GM15510 (cell line): ENCODE results near the gene DOC2B.

ENCODE experiments used
- POLR2A ChIP-seq: IDR thresholded peaks from 3 replicates; pipeline ENCODE4 v1.6.1; 2011; ENCODE audit warnings: borderline replicate concordance; ENCODE audit not compliant: insufficient read length; ENCODE audit errors: extremely low read depth

DOC2B gene

DNA sequence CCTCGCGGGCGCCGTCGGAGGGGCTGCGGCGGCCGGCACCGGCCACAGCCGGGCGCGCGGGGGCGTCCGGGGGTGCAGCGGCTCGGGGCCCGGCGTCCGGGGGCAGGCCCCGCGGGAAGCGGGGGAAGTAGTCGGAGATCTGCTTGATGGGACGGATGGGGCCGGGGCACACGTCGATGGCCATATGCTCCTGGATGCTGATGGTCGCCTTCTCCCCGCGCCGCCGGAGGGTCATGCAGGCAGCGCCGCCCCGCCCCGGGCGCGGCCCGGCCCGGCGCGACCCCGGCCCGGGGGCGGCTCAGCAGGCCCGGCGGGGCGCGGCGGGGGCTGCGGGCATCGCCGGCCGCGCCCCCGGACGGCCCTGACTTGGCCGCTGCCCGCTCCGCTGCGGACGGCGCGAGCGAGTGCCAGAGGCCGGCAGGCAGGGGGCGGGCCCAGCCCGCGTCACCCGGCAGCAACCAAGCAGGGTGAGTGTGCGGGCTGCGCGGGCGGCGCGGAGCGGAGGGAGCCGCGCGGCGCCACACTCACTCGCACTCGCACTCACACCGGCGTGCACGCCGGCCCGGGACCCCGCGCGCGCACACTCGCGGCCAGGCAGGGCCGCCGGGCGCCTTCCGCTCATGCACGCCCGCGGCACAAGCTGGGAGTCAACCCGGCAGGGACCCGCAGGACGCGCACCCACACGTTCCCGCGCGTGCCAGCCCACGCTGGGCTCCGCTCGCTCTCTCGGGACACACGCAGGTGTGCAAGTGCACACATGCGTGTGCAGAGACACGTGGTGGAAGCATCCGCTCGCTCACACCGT lies at the start of gene DOC2B:
Gene DOC2B (minus strand): TSS at position 406 of the 805 bp plus-strand sequence. CDS start 171 bp downstream, at position 235.
- TF ChIP-seq POLR2A, result no peak

DNA sequence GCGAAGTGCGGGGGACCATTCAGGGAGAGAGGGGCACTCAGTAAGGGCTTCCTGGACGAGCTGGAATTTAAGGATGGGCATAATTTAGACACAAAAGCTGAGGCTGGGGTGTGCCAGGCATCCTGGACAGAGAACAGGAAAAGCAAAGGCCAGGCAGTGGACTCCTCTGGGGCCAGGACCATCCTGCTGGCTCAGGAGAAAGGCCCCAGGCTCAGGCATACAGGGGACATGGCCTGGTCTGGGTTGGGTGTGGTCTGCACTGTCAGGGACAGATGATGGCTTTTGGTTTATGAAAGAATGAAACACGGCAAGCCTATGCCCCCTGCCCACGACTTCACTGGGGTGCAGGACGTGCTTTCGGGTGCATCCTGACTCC lies 48.9 kb upstream of the DOC2B start:
- no peak for TF ChIP-seq POLR2A

DNA sequence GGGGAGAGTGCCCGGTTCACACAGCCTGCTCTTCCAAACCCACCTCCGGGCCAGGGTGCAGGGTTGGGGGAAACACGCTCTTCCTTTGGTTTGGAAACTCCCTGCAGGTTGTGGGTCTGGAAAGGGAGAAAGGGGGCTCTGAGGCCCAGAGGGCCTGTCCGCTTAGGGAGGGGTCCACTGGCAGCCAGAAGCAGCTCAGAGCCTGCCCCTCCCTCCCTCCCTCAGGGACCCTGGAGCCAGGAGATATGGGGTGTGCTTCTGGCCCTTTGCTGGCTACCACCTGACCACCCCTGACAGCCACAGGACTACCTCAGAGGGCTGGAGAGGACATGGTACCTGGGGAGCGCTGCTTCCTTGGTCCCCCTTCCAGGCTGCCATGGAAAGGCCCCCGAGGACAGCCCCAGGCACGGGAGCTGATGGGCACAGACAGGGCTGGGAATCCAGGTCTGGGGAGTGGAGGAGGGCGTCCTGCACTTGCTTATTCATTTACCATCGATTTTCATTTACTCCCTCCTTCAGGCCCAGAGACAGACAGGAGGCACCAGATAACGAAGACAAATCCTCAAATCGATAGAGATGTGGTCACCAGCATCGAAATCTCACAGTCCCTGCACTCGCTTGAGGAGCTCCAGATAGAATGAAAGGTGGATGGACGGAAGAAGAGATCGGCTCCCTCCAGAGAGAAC lies 48.4 kb upstream of the DOC2B start:
- no peak for TF ChIP-seq POLR2A

DNA sequence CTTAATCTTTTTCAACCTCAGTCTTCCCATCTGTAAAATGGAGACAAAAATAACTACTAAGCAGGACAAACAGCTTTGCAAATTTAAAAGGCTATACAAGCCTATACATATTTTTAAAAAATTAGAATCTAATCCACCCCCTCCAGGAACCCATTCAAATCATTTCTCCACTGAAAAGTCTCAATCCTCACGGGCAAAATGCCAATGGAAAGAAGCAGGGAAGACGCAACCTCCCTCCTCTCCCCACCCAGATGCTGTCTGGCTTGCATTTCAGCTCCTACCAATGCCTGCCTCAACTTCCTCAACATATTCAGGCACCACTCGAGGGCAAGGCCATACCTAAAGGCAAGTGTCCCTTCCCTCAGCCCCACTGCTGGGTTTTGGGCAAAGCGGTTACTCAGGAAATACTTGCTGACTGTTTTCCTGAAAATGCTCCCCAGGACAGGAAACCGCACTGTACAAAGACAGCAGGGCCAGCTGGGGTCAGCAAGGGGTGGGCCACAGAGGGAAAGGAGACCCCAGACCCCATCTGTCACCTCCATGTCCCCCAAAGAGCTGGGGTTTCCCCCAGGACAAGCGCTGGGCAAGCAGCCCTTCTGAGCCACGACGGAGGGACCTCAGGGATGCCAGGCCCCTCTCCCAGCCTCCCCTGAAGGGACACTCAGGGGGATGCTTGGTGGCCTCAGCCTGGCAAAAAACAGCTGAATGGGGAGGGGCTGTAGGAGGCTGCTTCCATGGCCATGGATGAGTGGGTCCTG lies 47.7 kb upstream of the DOC2B start:
- no peak for TF ChIP-seq POLR2A

DNA sequence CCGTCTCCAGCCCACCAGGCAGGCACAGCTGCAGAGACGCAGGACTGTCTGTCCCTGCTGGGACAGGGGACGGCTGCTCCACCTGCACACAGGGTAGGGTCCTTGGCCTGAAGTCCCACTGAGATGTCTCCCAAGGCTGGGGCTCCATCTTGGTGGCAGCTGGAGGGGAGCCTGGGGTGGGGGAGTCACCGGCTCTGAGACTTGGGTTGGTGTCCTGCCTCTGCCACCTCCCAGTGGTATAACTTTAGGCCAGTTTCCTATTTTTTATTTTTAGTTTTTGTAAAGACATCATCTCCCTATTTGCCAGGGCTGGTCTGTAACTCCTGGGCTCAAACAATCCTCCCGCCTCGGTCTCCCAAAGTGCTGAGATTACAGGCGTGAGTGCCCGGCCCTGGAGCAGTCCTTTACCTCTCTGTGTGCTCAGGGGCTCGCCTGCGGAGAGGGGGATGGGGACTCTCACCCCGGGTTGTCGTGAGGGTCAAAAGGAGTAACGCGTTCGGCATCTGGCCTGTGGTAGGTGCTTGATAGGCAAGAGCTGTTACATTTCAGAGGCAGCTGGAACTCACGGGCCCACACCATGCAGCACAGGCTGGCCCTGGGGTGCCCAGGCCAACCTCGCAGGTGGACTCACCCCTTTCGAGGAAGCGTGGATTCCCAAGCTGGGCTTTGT lies 46.6 kb upstream of the DOC2B start:
- no peak for TF ChIP-seq POLR2A

DNA sequence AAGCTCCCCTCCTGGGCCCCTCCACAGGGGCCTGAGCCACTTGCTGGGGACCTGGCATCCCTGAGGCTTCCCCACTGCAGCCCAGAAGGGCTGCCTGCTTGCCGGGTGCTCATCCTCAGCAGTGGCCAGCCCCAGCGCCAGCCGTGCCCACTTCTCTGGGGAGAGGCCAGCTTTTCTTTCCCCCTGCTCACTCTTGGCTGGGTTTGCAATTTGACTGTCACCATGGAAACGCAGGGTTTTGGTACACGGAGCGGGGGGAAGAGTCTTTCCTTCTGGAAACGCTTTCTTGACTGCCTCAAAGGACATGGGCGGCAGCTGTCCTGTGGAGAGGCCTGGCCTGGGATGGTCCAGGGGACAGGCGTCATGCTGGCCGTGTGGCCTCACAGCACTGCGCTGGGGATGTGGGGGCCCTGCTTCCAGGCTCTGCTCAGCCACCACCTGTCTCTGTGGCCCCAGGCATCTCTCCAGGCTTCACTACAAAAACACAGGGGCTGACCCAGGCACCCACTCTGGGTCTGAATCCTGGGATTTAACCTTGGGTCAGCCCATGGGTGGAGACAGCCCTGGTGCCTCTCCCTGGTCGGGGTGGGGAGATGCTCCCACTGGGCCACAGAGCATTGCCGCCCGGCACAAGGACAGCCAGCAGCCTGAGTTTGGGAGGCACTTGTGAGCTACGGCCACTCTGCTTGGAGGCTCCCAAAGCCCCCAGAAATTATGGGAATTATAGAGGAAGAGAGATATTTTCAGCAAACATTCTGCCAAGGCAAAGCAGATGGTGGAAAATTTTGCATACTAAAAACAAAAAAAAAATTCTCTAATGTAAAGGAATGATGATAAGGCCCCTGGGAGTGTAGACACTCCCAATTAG lies 45.9 kb upstream of the DOC2B start:
- no peak for TF ChIP-seq POLR2A

DNA sequence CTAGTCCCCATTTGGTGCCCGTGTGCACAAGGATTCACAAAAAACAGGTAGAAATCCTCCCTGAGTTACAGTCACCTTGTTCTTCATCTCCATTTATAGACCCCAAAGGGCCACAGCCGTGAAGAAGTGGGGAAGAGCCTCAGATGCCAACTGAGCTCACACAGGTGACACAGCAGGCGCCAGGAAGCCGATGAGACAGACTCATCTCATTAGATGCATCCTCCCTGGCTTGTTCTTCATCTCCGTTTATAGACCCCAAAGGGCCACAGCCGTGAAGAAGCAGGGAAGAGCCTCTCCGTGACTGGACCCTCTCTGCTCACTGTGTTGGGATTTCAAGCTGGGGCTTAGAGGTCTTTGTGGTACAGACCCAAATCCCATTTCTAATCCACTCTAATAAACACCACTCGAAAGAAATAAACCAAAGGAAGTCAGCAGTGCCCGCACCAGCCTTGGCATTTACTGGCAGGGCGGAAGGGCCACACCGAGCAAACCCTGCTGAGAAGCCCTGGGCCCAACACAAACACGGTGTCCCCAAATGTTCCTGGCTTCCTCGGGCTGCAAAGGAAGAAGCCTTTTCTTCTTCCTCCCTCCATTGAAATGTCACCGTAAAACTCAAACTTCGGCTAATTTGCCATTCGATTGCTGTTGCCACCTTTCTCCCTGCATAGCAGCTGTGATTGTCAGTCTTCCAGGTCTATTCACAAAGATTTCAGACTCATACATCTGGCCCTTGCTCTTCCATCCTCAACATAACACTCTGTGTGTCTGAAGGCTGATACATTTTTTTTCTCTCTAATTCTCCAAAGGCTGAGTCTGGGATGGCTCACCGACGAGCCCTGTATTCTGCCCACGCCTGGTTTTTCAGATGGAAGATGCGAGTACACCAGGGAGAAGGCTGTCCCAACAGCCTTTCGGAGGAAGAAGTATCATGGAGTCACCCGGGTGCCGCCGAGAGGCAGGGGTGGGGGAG lies 44.9 kb upstream of the DOC2B start:
- TF ChIP-seq POLR2A, result no peak

DNA sequence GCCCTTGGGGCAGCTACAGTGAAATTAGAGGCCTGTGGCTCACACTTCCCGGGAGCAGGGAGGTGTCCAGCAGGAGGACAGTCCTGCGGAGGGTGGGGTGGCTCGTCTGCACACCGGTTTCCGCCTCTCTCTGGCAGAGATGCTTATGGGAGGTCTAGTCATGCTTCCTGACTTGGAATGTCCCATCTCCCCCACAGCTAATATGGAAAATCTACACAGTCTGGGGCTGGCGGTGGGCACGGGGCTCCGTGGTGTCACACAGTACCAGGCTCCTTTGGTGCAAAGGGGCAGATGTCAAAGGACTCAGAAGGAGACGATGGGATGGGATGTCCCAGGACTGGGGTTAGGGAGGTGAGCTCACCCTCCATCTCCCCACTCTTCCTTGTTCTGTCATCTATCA lies 44.1 kb upstream of the DOC2B start:
- TF ChIP-seq POLR2A, result no peak

DNA sequence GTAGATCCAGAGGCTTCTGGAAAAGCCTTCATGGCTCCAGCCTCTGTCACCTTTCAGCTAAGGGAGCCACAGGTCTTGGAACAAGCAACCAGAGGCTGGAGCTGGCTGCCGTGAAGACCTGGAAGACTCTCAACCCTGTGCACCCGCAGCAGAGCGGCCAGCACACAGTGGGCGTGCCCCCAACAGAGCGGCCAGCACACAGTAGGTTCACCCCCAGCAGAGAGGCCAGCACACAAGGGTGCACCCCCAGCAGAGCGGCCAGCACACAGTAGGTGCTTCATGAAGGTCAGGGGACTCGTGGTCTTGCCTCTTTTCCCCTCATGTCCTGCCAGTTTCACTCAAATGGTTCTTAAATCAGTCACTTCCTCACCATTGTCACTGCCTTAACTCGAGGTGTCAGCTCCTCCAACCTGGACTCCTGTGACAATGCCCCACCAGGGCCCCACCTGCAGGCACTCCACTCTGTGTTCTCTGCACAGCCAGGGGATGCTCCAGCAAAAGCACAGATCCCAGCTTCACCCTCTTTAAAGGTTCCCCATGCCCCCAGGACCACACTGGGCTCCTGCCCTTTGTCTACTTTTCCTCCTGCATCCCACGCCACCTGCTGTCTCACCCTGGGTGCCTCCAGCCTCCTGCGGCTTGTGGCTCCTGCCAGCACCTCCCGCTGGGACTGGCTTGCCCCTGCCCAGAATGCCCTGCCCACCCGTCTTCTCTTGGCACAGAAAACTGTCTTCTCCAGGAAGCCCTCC lies 42.4 kb upstream of the DOC2B start:
- TF ChIP-seq POLR2A, result no peak

DNA sequence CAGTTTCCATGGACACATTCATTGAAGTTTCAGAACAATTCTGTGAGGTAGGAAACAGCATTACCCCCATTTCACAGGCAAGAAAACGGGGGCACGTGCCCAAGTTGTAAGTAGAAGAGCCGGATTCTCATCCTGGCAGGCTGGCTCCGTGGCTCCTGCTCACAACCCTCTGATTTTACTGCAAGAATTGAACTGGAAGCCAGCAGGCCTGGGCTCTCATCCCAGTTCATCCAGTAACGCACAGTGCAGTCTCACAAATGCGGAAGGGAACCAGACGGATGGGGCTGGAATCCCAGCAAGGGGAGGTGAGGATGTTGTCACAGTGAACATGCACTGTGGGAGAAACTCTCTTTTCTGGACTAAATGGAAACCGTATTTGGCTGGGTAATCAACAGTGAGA lies 40.7 kb upstream of the DOC2B start:
- TF ChIP-seq POLR2A, result no peak

DNA sequence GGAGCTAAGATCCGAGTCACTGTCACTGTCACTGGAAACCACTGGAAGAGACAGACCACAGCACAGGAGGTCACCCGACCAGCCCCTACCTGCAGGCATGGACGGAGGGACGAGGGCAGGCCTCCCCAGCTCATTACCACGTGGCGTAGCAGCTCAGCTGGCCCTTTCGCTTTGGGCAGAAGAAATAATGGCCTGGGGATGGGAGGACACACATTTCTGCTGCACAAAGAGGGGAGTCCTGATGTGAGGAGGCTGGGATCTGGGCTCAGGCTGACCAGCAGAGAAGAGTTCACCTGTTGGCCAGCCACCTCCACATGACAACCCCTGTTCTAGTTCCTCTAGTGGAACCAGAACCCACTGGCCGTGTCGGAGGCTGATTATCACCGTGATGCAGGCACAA lies 38.2 kb upstream of the DOC2B start:
- no peak for TF ChIP-seq POLR2A

DNA sequence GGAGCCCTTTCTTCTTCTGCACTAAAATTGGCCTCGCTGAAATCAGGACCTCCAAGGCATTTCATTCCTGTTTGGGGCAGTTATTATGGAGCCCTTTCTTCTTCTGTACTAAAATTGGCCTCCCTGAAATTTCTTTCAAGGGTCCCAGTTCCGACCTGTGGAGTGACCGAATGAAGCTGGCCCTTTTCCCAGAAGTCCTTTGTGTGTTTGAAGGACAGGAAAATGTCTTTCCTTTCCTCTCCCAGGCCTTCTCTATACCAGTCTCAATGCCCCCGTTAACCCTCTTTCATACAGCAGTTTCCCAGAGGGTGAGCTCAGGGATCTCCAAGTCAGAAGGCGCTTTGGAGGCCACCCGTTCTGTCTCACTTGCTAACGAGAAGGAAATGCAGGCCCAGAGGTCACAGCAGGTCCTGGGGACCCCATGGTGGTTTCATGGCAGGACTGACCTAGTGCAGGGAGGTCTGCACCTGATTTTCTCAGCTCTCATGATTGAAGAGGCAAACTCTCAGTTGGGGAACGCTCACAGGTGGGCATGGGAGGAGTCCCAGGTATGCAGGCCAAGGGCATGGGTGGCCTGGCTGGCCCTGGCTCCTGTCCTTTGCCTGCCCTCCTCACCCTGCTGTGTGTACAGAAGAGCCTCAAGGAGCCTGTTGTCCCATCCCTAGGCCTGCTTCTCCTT lies 37.1 kb upstream of the DOC2B start:
- no peak for TF ChIP-seq POLR2A
